IPS-18a (cell line): Measurements from ENCODE around the gene TMEM213.

Source experiments
- H3K27ac ChIP-seq: one replicate; pipeline ENCODE4 v1.5.1; 2013; ENCODE audit warnings: low read length
- H3K27me3 ChIP-seq: one replicate; pipeline ENCODE4 v1.6.1; 2013; ENCODE audit warnings: mild to moderate bottlenecking, low read length; ENCODE audit not compliant: control insufficient read depth, insufficient read depth
- H3K36me3 ChIP-seq: one replicate; pipeline ENCODE4 v1.6.1; 2013; ENCODE audit warnings: low read depth, low read length; ENCODE audit not compliant: control insufficient read depth
- H3K4me1 ChIP-seq: one replicate; pipeline ENCODE4 v1.6.1; 2013; ENCODE audit warnings: low read depth, low read length; ENCODE audit not compliant: control insufficient read depth
- H3K4me3 ChIP-seq: one replicate; pipeline ENCODE4 v1.5.1; 2013; ENCODE audit warnings: low read length
- H3K9ac ChIP-seq: one replicate; pipeline ENCODE4 v1.6.1; 2013; ENCODE audit warnings: mild to moderate bottlenecking, low read length, moderate library complexity
- H3K9me3 ChIP-seq: one replicate; pipeline ENCODE4 v1.6.1; 2013; ENCODE audit warnings: low read depth, low read length; ENCODE audit not compliant: control insufficient read depth

TMEM213 gene

DNA sequence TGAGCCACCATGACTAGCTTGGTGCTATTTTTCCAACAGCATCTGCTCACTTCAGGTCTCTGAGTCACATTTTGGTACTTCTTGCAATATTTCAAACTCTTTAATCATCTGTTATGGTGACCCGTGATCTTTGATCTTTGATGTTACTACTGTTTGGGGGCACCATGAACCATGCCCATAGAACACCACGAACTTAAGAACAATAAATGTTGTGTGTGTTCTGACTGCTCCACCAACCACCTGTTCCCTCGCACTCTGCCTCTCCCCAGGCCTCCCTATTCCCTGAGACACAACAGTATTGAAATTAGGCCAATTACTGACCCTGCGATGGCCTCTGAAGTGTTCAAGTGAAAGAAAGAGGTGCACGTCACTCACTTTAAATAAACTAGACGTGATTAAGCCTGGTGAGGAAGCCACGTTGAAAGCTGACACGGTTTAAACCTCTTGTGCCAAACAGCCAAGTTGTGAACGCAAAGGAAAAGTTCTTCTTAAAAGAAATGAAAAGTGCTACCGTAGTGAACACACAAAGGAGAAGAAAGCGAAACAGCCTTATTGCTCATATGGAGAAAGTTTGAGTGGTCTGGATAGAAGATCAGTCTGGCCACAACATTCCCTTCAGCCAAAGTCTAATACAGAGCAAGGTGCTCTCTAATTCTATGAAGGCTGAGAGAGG, 27.4 kb downstream of the TMEM213 start:
- Histone ChIP-seq H3K4me3 (no peak overlapping the region), H3K36me3 (no peaks in the 10 kb centered on the region), H3K9ac (no peak overlapping the region)

DNA sequence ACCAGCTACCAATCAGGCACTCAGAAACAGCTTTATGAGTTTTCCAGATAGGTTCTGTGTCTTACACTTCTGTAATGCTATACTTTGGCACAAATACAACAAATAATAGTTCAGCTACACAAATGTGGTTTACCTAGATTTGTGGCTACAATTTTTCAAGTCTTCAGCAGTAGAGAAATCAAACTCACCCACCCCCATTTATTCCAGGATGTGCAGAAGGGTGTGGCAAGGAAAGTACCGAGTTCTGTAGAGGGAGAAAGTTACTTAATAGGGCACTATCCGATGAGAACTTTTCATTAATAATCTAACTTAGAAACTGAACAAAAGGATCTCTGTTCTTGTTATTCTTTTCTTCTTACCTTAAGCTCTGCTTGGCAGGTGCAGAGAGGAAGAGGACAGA, 30.5 kb downstream of the TMEM213 start:
- no peak overlapping the region for H3K4me3 ChIP-seq
- no peak overlapping the region for H3K27ac ChIP-seq

More for the DNA sequence above, 27.4 kb downstream of the TMEM213 start:
- Histone ChIP-seq H3K4me1 (no peaks in the 10 kb centered on the region), H3K27me3 (no peaks in the 10 kb centered on the region), H3K9me3 (no peaks in the 10 kb centered on the region), H3K27ac (no peak overlapping the region)

DNA sequence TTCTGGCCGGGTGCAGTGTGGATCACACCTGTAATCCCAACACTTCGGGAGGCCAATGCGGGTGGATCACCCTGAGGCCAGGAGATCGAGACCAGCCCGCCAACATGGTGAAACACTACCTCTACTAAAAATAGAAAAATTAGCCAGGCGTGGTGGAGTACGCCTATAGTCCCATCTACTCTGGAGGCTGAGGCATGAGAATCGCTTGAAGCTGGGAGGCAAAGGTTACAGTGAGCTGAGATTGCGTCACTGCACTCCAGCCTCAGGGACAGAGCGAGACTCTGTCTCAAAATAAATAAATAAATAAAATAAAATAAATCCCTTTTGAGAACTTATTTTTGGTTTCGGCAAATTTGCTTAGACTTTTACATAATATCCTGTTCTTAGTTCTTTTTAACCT, 31.5 kb downstream of the TMEM213 start:
- no peaks in the 10 kb centered on the region for H3K4me1 ChIP-seq
- H3K9ac ChIP-seq, result no peak overlapping the region
- H3K36me3 ChIP-seq, result peaks cover under 1% of the 10 kb centered on the region
- H3K4me3 ChIP-seq, result no peak overlapping the region
- no peak overlapping the region for H3K27ac ChIP-seq
- no peaks in the 10 kb centered on the region for H3K27me3 ChIP-seq
- H3K9me3 ChIP-seq, result no peaks in the 10 kb centered on the region

More for the DNA sequence above, 30.5 kb downstream of the TMEM213 start:
- Histone ChIP-seq H3K9me3 (no peaks in the 10 kb centered on the region), H3K9ac (no peak overlapping the region), H3K27me3 (no peaks in the 10 kb centered on the region), H3K36me3 (no peaks in the 10 kb centered on the region), H3K4me1 (no peaks in the 10 kb centered on the region)

DNA sequence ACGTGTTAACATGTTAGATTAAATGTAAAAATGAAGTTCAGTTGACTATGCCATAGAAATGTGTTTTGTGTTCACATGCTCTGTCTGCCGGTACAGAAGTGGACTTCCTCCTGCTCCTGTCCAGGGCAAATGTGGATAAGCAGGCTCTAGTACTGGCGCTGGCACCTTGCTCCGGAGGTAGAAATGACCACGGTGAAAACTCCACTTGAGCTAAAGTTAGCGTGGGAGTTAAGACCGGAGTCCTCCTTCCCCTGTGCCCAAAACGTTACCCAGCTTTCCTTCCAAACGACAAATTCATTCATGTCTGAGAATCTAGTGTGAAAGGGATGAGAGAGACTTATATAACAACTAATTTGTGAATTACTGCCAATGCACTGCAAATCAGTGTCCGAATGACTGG, 35.2 kb downstream of the TMEM213 start:
- H3K9me3 ChIP-seq, result no peaks in the 10 kb centered on the region
- no peak overlapping the region for H3K9ac ChIP-seq
- no peaks in the 10 kb centered on the region for H3K27me3 ChIP-seq
- peaks cover 25% of the 10 kb centered on the region for H3K36me3 ChIP-seq
- no peaks in the 10 kb centered on the region for H3K4me1 ChIP-seq
- H3K27ac ChIP-seq, result no peak overlapping the region
- no peak overlapping the region for H3K4me3 ChIP-seq

DNA sequence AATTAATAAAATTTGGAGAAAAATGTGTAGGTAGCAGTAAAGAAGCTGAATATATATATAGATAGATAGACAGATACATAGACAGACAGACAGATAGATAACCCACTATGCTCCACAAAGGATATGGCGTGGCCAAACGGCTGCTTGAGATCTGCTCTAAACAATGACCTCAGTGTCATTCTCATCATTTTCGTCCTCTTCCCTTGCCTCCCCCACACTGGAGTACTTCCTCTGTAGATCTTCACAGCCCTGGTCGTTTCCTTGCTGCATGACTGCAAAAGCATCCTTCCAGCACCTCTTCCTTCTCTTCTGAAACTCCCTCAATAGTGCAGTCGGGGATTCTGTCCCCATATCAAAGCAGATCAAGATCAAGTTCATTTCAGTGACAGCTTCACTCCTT, 35.8 kb downstream of the TMEM213 start:
- H3K27me3 ChIP-seq, result no peaks in the 10 kb centered on the region

DNA sequence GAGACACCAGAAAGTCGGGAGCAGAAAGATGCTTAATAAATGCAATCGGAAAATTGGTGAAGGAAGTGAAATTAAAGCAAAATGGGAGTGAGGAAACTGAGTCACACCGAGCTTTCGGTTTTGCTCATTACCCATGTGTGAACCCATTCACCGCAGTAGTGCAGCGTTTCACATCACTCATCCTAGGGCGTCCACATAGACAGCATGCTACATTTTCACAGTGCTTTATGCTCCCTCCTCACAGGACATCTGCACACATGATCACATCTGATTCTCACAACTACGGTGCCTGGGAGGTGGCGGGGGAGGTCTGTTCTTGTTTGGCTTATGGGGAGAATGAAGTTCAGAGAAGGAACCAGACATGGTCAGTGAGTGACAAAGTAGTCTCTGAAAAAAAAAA, 36.8 kb downstream of the TMEM213 start:
- no peaks in the 10 kb centered on the region for H3K27me3 ChIP-seq
- peaks cover 29% of the 10 kb centered on the region for H3K36me3 ChIP-seq
- no peak overlapping the region for H3K9ac ChIP-seq
- no peak overlapping the region for H3K27ac ChIP-seq
- H3K9me3 ChIP-seq, result no peaks in the 10 kb centered on the region
- no peaks in the 10 kb centered on the region for H3K4me1 ChIP-seq
- no peak overlapping the region for H3K4me3 ChIP-seq

More for the DNA sequence above, 35.8 kb downstream of the TMEM213 start:
- Histone ChIP-seq H3K36me3 (peaks cover 25% of the 10 kb centered on the region), H3K27ac (no peak overlapping the region), H3K4me1 (no peaks in the 10 kb centered on the region), H3K9ac (no peak overlapping the region), H3K4me3 (no peak overlapping the region), H3K9me3 (no peaks in the 10 kb centered on the region)

DNA sequence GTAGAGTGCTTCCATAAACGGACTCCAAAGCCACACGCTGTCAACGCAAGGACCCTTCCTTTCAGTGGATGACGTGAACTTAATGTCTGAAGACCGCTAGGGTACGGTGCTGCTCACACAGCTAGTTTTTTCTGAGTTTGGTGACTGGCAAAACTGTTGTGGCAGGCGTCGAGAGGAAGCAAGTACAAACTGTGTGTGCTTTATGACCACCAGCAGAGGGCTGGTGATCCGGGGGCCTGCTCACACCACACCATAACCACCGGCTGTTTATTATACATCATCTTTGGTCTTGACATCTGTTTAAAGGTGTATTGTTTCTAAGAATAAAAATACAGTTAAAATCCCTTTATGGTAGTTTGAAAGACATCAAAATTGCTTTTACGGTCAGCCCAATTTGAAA, 37.3 kb downstream of the TMEM213 start:
- Histone ChIP-seq H3K27ac (no peak overlapping the region), H3K9me3 (no peaks in the 10 kb centered on the region), H3K36me3 (peaks cover 29% of the 10 kb centered on the region), H3K4me1 (no peaks in the 10 kb centered on the region), H3K4me3 (no peak overlapping the region), H3K9ac (no peak overlapping the region), H3K27me3 (no peaks in the 10 kb centered on the region)

DNA sequence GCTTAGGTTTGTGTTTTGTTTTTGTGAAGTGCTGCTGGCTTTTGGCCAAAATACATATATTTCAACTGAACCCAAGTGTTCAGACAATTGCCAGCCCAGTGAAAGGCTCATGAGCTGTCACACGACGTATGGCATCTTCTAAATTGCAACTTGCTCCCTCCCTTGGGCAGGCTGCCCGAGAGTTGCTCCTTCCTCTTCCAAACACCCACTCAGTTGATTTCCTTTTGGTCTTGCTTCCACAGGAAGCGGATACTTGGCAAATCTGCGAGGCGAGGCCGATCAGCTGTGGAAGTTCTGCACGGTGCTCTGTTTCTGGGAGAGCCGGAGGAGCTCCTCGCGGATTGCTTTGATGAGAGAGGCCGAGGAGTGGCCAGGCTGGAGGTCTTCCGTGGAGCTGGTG, 39.8 kb downstream of the TMEM213 start:
- no peak overlapping the region for H3K4me3 ChIP-seq
- peaks cover 29% of the 10 kb centered on the region for H3K36me3 ChIP-seq
- no peaks in the 10 kb centered on the region for H3K27me3 ChIP-seq
- no peak overlapping the region for H3K27ac ChIP-seq
- H3K4me1 ChIP-seq, result no peaks in the 10 kb centered on the region
- H3K9ac ChIP-seq, result no peak overlapping the region
- no peaks in the 10 kb centered on the region for H3K9me3 ChIP-seq

DNA sequence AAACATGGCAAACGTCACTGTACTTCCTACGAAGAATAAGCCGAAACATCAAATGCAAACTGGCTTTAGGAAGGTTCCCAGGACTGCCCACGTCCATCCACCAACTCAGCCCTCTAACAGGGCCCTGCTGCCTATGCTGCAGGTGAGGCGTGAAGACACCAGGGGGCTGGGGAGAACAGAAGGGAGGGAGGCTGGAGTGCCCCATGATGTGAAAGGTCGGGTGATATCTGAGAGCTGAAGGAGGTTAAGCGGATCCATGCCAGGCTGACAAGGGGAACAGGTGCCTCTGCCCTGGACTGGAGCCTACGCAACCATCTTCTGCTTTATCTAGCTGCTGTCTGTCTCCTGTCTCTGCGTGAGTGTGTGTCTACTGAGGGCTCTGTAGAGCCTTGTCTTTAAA, 40.4 kb downstream of the TMEM213 start:
- Histone ChIP-seq H3K27ac (no peak overlapping the region), H3K4me1 (no peaks in the 10 kb centered on the region), H3K36me3 (peaks cover 29% of the 10 kb centered on the region), H3K9ac (no peak overlapping the region), H3K27me3 (no peaks in the 10 kb centered on the region), H3K4me3 (no peak overlapping the region), H3K9me3 (no peaks in the 10 kb centered on the region)

DNA sequence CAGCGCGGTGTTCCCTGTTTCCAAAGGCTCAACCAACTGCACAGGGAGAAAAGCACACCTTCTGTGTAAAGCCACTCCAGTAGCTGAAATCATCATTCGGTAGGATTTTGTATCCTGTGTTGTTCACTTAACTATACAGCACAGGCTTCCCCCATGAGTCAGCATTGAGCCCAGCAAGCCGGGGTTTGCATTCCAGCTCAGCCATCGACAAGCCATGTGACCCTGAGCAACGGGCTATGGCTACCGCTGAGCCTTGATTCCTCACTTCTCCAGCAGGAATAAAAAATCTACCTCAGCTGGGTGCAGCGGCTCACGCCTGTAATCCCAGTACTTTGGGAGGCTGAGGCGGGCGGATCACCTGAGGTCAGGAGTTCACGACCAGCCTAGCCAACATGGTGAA, 44.3 kb downstream of the TMEM213 start:
- Histone ChIP-seq H3K9ac (no peak overlapping the region), H3K27ac (peak overlapping the region; percentile 60)

DNA sequence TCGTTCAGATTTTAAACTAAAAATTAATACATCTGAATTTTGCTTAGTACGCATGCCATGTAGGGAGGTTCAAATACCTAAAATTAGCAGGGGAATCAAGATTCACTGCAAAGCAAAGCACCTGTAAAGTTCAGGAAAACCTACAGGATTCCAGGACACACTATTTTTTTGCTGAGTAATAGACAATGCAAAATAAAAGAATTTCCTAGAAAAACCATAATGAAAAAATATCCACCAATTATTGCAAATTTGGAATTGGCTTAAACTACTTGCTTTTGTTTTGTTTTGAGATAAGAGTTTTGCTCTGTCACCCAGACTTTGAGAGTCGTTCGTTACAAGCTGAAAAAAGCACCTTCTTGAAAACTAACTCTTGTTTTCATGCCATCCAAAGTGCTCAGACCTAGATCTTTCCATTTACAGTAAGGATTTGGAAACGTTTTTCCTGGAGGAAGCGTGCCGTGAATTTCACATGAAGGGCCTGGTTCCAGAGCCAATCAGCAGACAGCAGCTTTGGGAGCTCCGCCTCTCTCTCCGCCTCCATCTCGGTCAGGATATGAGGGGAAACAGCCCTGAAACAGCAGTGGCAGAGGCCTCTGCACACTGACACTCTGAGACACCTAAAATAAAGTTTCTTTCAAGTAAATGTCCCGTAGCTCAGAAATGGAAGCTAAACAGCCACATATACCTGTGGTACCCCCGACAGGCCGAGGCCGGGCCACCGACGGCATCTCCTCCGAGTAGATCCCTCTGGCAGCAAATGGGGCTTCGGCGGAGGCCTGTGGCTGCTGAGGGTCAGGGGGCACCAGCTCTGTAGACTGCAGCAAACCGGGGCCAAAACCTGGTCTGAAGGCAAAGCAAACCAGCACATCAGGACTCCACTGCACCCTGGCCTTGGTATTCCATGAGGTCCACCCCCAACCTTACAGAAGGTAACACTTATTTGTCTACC, 46.1 kb downstream of the TMEM213 start:
- Histone ChIP-seq H3K4me1 (peaks cover 7% of the 10 kb centered on the region), H3K27ac (no peak overlapping the region), H3K36me3 (peaks cover 8% of the 10 kb centered on the region), H3K27me3 (no peaks in the 10 kb centered on the region), H3K9ac (no peak overlapping the region), H3K4me3 (no peak overlapping the region), H3K9me3 (no peaks in the 10 kb centered on the region)

More for the DNA sequence above, 44.3 kb downstream of the TMEM213 start:
- H3K27me3 ChIP-seq, result no peaks in the 10 kb centered on the region
- no peaks in the 10 kb centered on the region for H3K4me1 ChIP-seq
- H3K9me3 ChIP-seq, result no peaks in the 10 kb centered on the region
- no peak overlapping the region for H3K4me3 ChIP-seq
- peaks cover 12% of the 10 kb centered on the region for H3K36me3 ChIP-seq
